ENCODE data around the gene TLE2. TPM values are rescaled to one million over a fixed set of nuclear protein-coding genes. Genes with fewer than 3 reads are reported as not detected.
A peak's percentile ranks its signal among the peaks of the same experiment; 100 is the strongest.

The TLE2 gene
- total RNA-seq, 2 experiments from 2014 or later: 1.2 to 1.6 TPM

DNA sequence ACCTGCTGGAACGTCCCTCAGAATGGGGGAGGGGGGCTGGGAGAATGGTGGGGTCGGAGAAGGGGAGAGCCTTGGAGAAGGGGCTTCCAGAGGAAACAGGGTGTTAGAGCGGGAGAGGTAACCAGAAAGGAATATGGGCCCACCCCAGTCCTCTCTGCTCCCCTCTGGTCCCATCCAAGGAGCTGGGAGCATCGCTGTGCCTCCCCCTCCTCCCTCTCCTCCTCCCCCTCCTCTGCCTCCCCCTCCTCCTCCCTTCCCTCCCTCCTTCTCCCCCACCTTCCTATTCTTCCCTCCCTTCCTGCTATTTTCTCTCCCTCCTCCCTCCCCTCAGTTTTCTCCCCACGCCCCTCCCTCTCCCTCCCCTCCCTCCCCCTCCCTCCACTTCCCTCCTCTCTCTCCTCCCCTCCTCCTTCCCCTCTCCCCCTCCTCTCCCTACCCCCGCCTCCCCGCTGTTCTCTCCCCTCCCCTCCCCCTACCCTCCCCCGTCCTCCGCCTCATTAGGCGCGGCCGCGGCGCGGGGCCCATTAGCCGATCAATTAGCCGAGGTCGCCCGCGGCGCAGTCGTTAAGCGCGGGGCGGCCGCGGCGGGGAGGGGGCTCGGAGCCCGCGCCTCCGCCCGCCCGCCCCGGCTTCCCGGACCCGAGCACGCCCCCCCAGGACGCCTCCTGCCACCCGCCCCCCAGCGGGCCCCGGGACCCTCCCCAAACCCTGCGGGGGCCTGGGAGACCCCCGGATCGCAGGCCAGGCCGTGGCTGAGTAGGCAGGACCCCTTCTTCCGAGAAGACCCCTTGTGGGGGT is 17.8 kb upstream of the TLE2 start:
- intact Hi-C loops (cut with micrococcal nuclease; ENCODE audit: unreplicated experiment): no loop called here
- ChIA-PET CTCF (ENCODE audit: unreplicated experiment) (no interaction called here), POLR2A (interaction anchor here (0.6 kb wide), 1 partner anchor 11 kb away, joined by 3 read pairs; no protein-coding TSS in a partner anchor)
- H2AFZ ChIP-seq (ENCODE audit: low read length): peak overlapping the region; percentile 53; the same call in 1 of the 2 replicates
- no peak for TF ChIP-seq EZH2phosphoT487 (IDR thresholded peaks at IDR 0.05; ENCODE audit: borderline replicate concordance, low read depth, low read length)
- TF ChIP-seq CTCF (conservative IDR thresholded peaks at IDR 0.05; ENCODE audit: low read length): no peak
- H3K36me3 ChIP-seq (ENCODE audit: insufficient read depth, low read length): no peaks in the 10 kb centered on the region
- H3K4me1 ChIP-seq (ENCODE audit: insufficient read depth, low read length, poor library complexity, severe bottlenecking): peaks cover 11% of the 10 kb centered on the region
- no peaks in the 10 kb centered on the region for H3K9me2 ChIP-seq (ENCODE audit: insufficient read depth, low read length)
- DNase-seq (ENCODE audit: low spot score): no peak
- peak overlapping the region; percentile 50 for H3K4me2 ChIP-seq (ENCODE audit: low read length)
- no peaks in the 10 kb centered on the region for H4K20me1 ChIP-seq (ENCODE audit: insufficient read depth, low read length)
- no peaks in the 10 kb centered on the region for H3K79me2 ChIP-seq (ENCODE audit: insufficient read depth, low read depth, low read length)
- no peak overlapping the region for H3K27ac ChIP-seq (ENCODE audit: low read depth, low read length, poor library complexity, severe bottlenecking)
- BruUV-seq (replicated peaks): no TSS peak
- peak overlapping the region; percentile 47 for H3K4me3 ChIP-seq (ENCODE audit: low read depth, low read length, poor library complexity, severe bottlenecking)
- no peaks in the 10 kb centered on the region for H3K9me3 ChIP-seq (ENCODE audit: low read length)

DNA sequence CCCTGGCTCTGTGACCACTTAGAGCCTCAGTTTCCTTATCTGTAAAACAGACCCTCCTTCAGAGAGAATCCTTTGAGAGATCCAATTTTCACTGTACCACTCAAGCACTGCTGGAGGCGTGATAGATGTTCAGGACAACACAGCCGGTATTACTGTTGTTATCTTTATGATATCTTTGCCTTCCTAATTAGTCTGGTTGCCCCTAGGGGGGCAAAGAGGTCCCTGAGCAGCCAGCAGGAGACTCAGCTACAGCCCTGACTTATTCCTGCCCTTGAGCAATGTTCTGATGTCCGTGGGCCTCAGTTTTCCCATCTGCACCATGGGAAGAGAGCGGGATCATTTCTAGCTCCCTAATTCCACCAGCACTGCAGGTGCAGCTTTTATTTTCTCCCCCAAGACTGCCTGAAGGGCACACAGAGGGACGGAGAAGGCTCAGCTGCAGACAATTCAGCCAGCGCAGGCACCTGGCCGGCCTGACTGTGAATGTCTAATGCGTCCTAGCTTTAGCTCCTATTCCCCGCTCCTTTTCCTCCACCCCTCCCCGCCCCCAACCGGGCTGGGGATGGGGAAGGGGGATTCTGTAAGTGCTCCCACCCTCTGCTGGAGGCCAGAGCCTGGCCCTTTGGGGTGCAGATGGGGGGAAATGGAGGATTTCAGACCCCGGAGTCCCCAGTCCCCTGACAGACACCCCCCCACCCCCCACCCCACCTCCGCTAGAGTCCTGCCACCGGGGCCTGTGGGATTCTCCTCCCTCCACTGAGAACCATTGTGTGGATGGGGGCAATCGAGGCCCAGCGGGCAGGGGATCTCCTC is 17.0 kb upstream of the TLE2 start:
- Histone ChIP-seq H3K27ac (ENCODE audit: low read depth, low read length, poor library complexity, severe bottlenecking) (no peak overlapping the region), H3K9me3 (ENCODE audit: low read length) (no peaks in the 10 kb centered on the region), H2AFZ (ENCODE audit: low read length) (no peak overlapping the region), H3K9me2 (ENCODE audit: insufficient read depth, low read length) (no peaks in the 10 kb centered on the region), H3K4me3 (ENCODE audit: low read depth, low read length, poor library complexity, severe bottlenecking) (no peak overlapping the region), H3K4me2 (ENCODE audit: low read length) (no peak overlapping the region), H3K79me2 (ENCODE audit: insufficient read depth, low read depth, low read length) (no peaks in the 10 kb centered on the region), H4K20me1 (ENCODE audit: insufficient read depth, low read length) (no peaks in the 10 kb centered on the region), H3K4me1 (ENCODE audit: insufficient read depth, low read length, poor library complexity, severe bottlenecking) (peaks cover 11% of the 10 kb centered on the region), H3K36me3 (ENCODE audit: insufficient read depth, low read length) (no peaks in the 10 kb centered on the region)
- ChIA-PET POLR2A (no interaction called here), CTCF (ENCODE audit: unreplicated experiment) (no interaction called here)
- BruUV-seq (replicated peaks): no TSS peak
- TF ChIP-seq EZH2phosphoT487 (IDR thresholded peaks at IDR 0.05; ENCODE audit: borderline replicate concordance, low read depth, low read length) (no peak), CTCF (conservative IDR thresholded peaks at IDR 0.05; ENCODE audit: low read length) (no peak)
- intact Hi-C loops (cut with micrococcal nuclease; ENCODE audit: unreplicated experiment): no loop called here
- DNase-seq (ENCODE audit: low spot score): no peak
